ENCODE data around the gene C4orf46. TPM values are rescaled to one million over a fixed set of nuclear protein-coding genes. Genes with fewer than 3 reads are reported as not detected.

The C4orf46 gene
- total RNA-seq (19.3 and 19.6 TPM in 2 replicates), polyA plus RNA-seq (7.5 and 9.4 TPM in 2 replicates), polyA minus RNA-seq (11.3 and 15.8 TPM in 2 replicates), Bru-seq, nascent RNA (percentile 91 among the genes with signal in this experiment), BruChase-seq, experiment 1, labeled RNA remaining after a 6-hour chase (percentile 98 among the genes with signal in this experiment), BruChase-seq, experiment 2, labeled RNA remaining after a 2-hour chase (percentile 99 among the genes with signal in this experiment)
- 9.6 and 9.9 TPM in 2 replicates for polyA plus RNA-seq (2011; cell fraction: cytosol; rRNA removed)
- polyA plus RNA-seq (2011; cell fraction: nucleus; rRNA removed): 7.0 and 9.6 TPM in 2 replicates
- polyA plus RNA-seq (2012): 9.1 and 14.5 TPM in 2 replicates
- 3.0 TPM for polyA minus RNA-seq (2011; cell fraction: cytosol; rRNA and poly(A)+ RNA removed)
- polyA minus RNA-seq (2011; cell fraction: nucleus; rRNA and poly(A)+ RNA removed): 6.6 and 13.1 TPM in 2 replicates
- long read RNA-seq, transcript C4orf46-201 (2 exons, 3,521 nt): major isoform, 118 of 132 reads
- long read RNA-seq, partial matches to known transcripts: 0 of 132 reads
- long read RNA-seq, other reads (novel, unspliced or antisense): 11 of 132 reads

- Histone ChIP-seq H3K4me2 (ENCODE audit: insufficient read depth, low read length) (peak within 1 kb of the TSS; percentile 89), H3K9me3 (replicated peaks; ENCODE audit: control insufficient read depth, insufficient read depth, low read length) (no peaks in the 10 kb centered on the region), H3K9ac (replicated peaks; ENCODE audit: extremely low read depth, insufficient read depth, low read length) (peak within 1 kb of the TSS; percentile 88), H3K27me3 (ENCODE audit: control insufficient read depth in 2 of 2, insufficient read depth in 2 of 2, low read length in 2 of 2) (no peaks in the 10 kb centered on the region), H2AFZ (ENCODE audit: low read depth, low read length) (peak within 1 kb of the TSS; percentile 99), H3K9me1 (replicated peaks; ENCODE audit: control insufficient read depth, extremely low read depth, insufficient read depth, low read length) (no peaks in the 10 kb centered on the region), H3K27ac (ENCODE audit: insufficient read depth, low read depth, low read length) (peak within 1 kb of the TSS; percentile 71), H3K36me3 (ENCODE audit: control insufficient read depth in 2 of 2, extremely low read depth in 1 of 2, insufficient read depth in 2 of 2, low read length in 2 of 2) (peaks cover 0 to 3% of the 10 kb centered on the region in 2 experiments), H3K4me3 (replicated peaks in 1 of 3; ENCODE audit: insufficient read depth in 1 of 3, low read depth in 1 of 3, low read length in 3 of 3) (peak within 1 kb of the TSS; percentile 83 to 92 (median 84)), H3K79me2 (ENCODE audit: control insufficient read depth, insufficient read depth, low read length) (peaks cover 27% of the 10 kb centered on the region), H3K4me1 (ENCODE audit: control insufficient read depth, extremely low read depth, insufficient read depth, low read length) (peaks cover 11% of the 10 kb centered on the region), H4K20me1 (replicated peaks; ENCODE audit: control insufficient read depth, extremely low read depth, insufficient read depth, low read length) (peaks cover 2% of the 10 kb centered on the region)
- intact Hi-C loops (cut with micrococcal nuclease) (loop anchor here (1.0 to 5.0 kb wide), 6 partner anchors 129 to 531 kb away; no protein-coding TSS in a partner anchor), dilution Hi-C loops (cut with MboI; ENCODE audit: extremely low pct_ligation_motif_present, low sequenced_read_pairs) (no loop called here)
- DNase-seq (ENCODE audit: low read depth, low spot score) (no peak), FAIRE-seq (no peak)
- no TSS peak for BruUV-seq (replicated peaks)
- TF ChIP-seq POLR2A (IDR thresholded peaks at IDR 0.05; ENCODE audit: low read depth, low read length) (no peak), EZH2 (IDR thresholded peaks at IDR 0.05; ENCODE audit: borderline replicate concordance, low read depth, low read length, severe bottlenecking) (no peak), FOS (IDR thresholded peaks at IDR 0.05; ENCODE audit: borderline replicate concordance, insufficient read depth, low read length) (no peak), JUN (IDR thresholded peaks at IDR 0.05; ENCODE audit: borderline replicate concordance, insufficient read depth, insufficient read length, low read depth) (no peak), GATA2 (IDR thresholded peaks at IDR 0.05; ENCODE audit: insufficient read depth, insufficient read length, low read depth, low read length) (no peak), MYC (IDR thresholded peaks at IDR 0.05; ENCODE audit: low read depth, low read length) (no peak), POLR2AphosphoS5 (IDR thresholded peaks at IDR 0.05; ENCODE audit: insufficient read depth, low read depth, low read length) (no peak)
- TF ChIP-seq, protein P1, sequence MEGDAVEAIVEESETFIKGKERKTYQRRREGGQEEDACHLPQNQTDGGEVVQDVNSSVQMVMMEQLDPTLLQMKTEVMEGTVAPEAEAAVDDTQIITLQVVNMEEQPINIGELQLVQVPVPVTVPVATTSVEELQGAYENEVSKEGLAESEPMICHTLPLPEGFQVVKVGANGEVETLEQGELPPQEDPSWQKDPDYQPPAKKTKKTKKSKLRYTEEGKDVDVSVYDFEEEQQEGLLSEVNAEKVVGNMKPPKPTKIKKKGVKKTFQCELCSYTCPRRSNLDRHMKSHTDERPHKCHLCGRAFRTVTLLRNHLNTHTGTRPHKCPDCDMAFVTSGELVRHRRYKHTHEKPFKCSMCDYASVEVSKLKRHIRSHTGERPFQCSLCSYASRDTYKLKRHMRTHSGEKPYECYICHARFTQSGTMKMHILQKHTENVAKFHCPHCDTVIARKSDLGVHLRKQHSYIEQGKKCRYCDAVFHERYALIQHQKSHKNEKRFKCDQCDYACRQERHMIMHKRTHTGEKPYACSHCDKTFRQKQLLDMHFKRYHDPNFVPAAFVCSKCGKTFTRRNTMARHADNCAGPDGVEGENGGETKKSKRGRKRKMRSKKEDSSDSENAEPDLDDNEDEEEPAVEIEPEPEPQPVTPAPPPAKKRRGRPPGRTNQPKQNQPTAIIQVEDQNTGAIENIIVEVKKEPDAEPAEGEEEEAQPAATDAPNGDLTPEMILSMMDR (IDR thresholded peaks at IDR 0.05; ENCODE audit: extremely low read depth in 1 of 2, insufficient read depth in 1 of 2, low read depth in 1 of 2, low read length in 2 of 2): no peak
- TF ChIP-seq, protein P2, sequence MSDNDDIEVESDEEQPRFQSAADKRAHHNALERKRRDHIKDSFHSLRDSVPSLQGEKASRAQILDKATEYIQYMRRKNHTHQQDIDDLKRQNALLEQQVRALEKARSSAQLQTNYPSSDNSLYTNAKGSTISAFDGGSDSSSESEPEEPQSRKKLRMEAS (IDR thresholded peaks at IDR 0.05; ENCODE audit: insufficient read depth, insufficient read length): no peak
- ChIA-PET CTCF (interaction anchor here (0.8 to 1.7 kb wide), 3 partner anchors 10 to 179 kb away, joined by 3 to 5 read pairs (median 5); no protein-coding TSS in a partner anchor), POLR2A (no interaction called here)
Observed at GRCh38 chr4:158671665-158671914, at the start of gene C4orf46. C4orf46 (minus strand) TSS chr4:158671887; CDS start chr4:158671801, 86 bp downstream.
